ENCODE measurements around the gene RPN1.

RPN1 gene

GRCh38 chr3:128625409-128625945 lies 25.1 kb downstream of the RPN1 start:
- CTCF ChIA-PET = interaction anchor here (0.8 to 1.9 kb wide), 4 partner anchors 8 to 530 kb away, joined by 3 to 9 read pairs (median 4); no protein-coding TSS in a partner anchor
- POLR2A ChIA-PET = no interaction called here
- no peak for DNase-seq (ENCODE audit: extremely low spot score)
- TF ChIP-seq, protein P1, sequence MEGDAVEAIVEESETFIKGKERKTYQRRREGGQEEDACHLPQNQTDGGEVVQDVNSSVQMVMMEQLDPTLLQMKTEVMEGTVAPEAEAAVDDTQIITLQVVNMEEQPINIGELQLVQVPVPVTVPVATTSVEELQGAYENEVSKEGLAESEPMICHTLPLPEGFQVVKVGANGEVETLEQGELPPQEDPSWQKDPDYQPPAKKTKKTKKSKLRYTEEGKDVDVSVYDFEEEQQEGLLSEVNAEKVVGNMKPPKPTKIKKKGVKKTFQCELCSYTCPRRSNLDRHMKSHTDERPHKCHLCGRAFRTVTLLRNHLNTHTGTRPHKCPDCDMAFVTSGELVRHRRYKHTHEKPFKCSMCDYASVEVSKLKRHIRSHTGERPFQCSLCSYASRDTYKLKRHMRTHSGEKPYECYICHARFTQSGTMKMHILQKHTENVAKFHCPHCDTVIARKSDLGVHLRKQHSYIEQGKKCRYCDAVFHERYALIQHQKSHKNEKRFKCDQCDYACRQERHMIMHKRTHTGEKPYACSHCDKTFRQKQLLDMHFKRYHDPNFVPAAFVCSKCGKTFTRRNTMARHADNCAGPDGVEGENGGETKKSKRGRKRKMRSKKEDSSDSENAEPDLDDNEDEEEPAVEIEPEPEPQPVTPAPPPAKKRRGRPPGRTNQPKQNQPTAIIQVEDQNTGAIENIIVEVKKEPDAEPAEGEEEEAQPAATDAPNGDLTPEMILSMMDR (IDR thresholded peaks at IDR 0.05; ENCODE audit: control extremely low read depth, extremely low read depth, low read depth, missing control alignments) = no peak

- POLR2A ChIA-PET = no interaction called here
- DNase-seq (ENCODE audit: extremely low spot score) = no peak
- CTCF ChIA-PET = interaction anchor here (1.7 to 1.9 kb wide), 2 partner anchors 7 to 16 kb away, joined by 5 to 9 read pairs; no protein-coding TSS in a partner anchor
These were observed 26.0 kb downstream of the RPN1 start for GRCh38 chr3:128624526-128625138.

DNA sequence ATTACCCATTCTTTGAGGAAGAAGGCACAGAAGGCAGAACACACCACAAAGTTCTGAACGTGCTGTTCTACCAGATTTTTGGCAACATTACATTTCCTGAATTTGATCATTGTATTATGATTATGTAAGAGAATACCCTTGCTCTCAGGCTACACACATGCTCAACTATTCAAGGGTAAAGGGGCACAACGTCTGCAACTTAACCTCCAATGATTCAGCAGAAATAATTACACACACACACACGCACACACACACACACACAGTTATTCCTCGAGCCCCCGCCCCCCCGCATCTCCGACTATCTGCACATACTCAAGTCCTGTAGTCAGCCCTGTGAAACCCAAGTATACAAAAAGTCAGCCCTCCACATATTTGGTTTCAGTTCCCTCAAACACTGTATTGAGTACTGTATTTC lies 26.8 kb downstream of the RPN1 start:
- no peak for DNase-seq (ENCODE audit: extremely low spot score)
- CTCF ChIA-PET = interaction anchor here (1.7 kb wide), 1 partner anchor 15 kb away, joined by 5 read pairs; no protein-coding TSS in a partner anchor
- POLR2A ChIA-PET = no interaction called here
- TF ChIP-seq, protein P1 (IDR thresholded peaks at IDR 0.05; ENCODE audit: control extremely low read depth, extremely low read depth, low read depth, missing control alignments) = no peak

More at GRCh38 chr3:128624526-128625138, 26.0 kb downstream of the RPN1 start:
- TF ChIP-seq, protein P1 (IDR thresholded peaks at IDR 0.05; ENCODE audit: control extremely low read depth, extremely low read depth, low read depth, missing control alignments) = no peak

GRCh38 chr3:128621931-128622330 lies 28.7 kb downstream of the RPN1 start:
- no peak for DNase-seq (ENCODE audit: extremely low spot score)
- TF ChIP-seq, protein P1 (IDR thresholded peaks at IDR 0.05; ENCODE audit: control extremely low read depth, extremely low read depth, low read depth, missing control alignments) = no peak
- ChIA-PET POLR2A (no interaction called here), CTCF (interaction anchor here (1.0 kb wide), 1 partner anchor 26 kb away, joined by 3 read pairs; no protein-coding TSS in a partner anchor)

DNA sequence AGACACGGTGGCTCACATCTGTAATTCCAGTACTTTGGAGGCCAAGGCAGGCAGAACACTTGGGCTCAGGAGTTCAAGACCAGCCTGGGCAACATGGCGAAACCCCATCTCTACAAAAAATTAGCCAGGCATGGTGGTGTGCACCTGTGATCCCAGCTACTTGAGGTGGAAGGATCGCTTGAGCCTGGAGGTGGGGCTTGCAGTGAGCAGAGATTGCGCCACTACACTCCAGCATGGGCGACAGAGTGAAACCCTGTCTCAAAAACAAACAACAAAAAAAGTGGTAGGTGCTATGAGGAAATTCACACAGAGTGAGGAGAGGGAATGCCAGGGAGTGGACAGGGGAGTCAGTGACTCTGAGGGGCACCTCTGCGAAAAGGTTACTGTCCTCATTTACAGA lies 29.4 kb downstream of the RPN1 start:
- DNase-seq (ENCODE audit: extremely low spot score) = no peak
- ChIA-PET POLR2A (no interaction called here), CTCF (interaction anchor here (1.5 kb wide), 1 partner anchor 13 kb away, joined by 9 read pairs; no protein-coding TSS in a partner anchor)
- TF ChIP-seq, protein P1 (IDR thresholded peaks at IDR 0.05; ENCODE audit: control extremely low read depth, extremely low read depth, low read depth, missing control alignments) = no peak

- ChIA-PET POLR2A (interaction anchor here (0.6 kb wide), 1 partner anchor 544 kb away, joined by 4 read pairs; no protein-coding TSS in a partner anchor), CTCF (interaction anchor here (1.0 to 1.5 kb wide), 3 partner anchors 12 to 330 kb away, joined by 3 to 9 read pairs (median 4); no protein-coding TSS in a partner anchor)
- TF ChIP-seq, protein P1 (IDR thresholded peaks at IDR 0.05; ENCODE audit: control extremely low read depth, extremely low read depth, low read depth, missing control alignments) = no peak
- DNase-seq (ENCODE audit: extremely low spot score) = no peak
These were observed 30.3 kb downstream of the RPN1 start for GRCh38 chr3:128620268-128620691.

Measured in GM10248 (cell line).